GM12874 (cell line): ENCODE results near the gene DNAJC9.
A peak's percentile ranks its signal among the peaks of the same experiment; 100 is the strongest.

Source experiments
- CTCF ChIP-seq: IDR thresholded peaks from 2 replicates; pipeline ENCODE4 v1.5.1; 2011; ENCODE audit warnings: low read depth, mild to moderate bottlenecking, control low read depth, low read length, moderate library complexity; ENCODE audit not compliant: insufficient read depth

The DNAJC9 gene

GRCh38 chr10:73218431-73219191, 28.4 kb downstream of the DNAJC9 start:
- 0 out of 2 replicates have a peak, but pooled peaks have one; percentile 18 for TF ChIP-seq CTCF

DNA sequence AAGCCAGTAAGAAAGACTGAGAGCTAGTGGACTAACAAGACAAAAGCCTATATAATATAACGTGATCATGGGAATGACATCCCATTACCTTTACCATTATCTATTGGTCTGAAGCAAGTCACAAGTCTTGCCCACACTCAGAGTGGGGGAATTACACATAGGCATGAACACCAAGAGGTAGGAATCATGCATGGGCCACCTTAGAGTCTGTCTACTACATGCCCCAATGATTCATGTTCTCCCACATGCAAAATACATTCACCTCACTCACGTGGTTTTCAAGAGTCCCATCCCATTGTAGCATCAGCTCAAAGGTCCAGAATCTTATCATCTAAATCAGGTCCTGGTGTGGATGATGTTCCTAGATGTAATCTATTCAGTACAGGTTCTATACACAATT, 29.4 kb downstream of the DNAJC9 start:
- no peak for TF ChIP-seq CTCF

DNA sequence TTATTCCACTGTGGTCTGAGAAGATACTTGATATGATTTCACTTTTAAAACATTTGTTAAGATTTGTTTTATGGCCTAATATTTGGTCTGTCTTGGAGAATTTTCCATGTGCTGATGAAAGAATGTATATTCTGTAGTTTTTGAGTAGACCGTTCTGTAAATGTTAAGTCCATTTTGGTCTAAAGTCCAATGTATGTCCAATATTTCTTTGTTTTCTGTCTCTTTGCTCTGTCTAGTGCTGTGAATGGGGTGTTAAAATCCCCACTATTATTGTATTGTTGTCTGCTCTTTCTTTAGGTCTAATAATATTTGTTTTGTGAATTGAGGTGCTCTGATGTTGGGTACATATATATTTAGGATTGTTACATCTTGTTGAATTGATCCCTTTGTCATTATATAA, 31.3 kb downstream of the DNAJC9 start:
- no peak for TF ChIP-seq CTCF

GRCh38 chr10:73211106-73211811, 35.8 kb downstream of the DNAJC9 start:
- TF ChIP-seq CTCF, result no peak

DNA sequence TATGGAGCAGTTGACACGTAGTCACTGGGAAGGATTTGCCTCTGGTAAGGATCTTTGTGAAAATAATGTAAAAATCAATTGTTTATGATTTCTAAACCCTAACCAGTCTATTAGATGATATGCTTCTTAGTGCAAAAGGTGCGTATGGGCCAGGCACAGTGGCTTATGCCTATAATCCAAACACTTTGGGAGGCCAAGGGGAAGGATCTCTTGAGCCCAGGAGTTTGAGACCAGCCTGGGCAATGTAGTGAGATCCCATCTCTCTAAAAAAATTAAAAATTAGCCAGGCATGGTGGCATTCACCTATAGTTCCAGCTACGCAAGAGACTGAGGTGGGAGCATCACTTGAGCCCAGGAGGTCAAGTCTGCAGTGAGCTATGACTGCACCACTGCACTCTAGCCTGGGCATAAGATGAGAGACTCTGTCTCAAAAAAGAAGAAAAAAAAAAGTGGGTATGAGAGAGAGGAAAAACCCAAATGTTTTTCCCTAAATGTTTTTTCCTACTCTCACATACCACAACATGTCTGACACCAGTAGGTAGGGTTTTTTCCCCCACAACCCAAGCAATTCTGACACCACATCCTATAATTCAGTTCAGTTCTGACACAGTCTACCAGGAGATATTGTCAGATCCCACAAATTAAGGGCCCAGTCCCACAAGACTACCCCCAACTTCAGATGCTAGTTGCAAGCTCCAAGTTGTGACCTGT, 36.5 kb downstream of the DNAJC9 start:
- no peak for TF ChIP-seq CTCF

DNA sequence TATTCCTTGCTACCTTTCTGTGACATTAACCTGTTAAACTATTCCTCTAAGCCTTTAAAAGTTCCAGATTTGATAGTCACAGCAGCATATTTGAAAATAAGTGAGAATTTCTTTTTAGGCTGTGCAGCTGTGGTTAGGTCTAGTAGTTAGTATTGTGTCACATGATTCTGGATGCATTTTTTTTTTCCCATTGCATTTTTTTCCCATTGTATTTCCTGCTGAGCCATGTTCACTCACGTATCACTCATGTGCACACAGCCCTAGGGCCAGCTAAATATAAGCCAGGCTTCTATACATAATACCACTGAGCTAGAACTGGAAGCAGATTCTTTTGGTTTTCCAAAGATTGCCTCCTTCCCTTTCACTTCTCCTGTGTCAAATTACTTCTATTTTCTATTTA, 37.4 kb downstream of the DNAJC9 start:
- no peak for TF ChIP-seq CTCF

DNA sequence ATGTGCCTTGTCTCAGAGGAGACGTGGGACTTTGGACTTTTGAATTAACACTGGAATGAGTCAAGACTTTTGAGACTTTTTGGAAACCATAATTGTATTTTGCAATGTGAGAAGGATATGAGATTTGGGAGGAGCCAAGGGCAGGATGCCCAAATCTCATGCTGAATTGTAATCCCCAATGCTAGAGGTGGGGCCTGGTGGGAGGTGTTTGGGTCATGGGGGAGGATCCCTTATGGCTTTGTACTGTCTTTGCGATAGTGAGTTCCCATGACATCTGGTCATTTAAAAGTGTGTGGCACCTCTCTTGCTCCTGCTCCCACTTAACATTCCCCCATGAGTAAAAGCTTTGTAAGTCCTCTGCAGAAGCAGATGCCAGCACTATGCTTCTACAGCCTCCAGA, 39.2 kb downstream of the DNAJC9 start:
- TF ChIP-seq CTCF, result no peak
